Fibroblast of skin of back (primary cell): ENCODE results near the gene ATG2A.

ENCODE experiments used
- DNase-seq: peaks from one replicate; pipeline ENCODE4 v3.0.0-alpha.2; 2013

Gene ATG2A

GRCh38 chr11:64868904-64869570, 48.0 kb downstream of the ATG2A start:
- DNase-seq, result peak; percentile 83

- no peak for DNase-seq
Measured at GRCh38 chr11:64867748-64868462, 49.1 kb downstream of the ATG2A start.

DNA sequence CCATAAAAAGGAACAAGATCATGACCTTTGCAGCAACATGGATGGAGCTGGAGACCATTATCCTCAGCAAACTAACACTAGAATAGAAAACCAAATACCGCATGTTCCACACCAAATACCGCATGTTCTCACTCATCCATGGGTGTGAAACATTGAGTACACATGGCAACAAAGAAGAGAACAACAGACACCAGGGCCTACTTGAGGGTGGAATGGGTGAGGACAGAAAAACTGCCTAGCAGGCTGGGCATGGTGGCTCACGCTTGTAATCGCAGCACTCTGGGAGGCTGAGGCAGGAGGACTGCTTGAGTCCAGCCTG, 50.9 kb downstream of the ATG2A start:
- no peak for DNase-seq

DNA sequence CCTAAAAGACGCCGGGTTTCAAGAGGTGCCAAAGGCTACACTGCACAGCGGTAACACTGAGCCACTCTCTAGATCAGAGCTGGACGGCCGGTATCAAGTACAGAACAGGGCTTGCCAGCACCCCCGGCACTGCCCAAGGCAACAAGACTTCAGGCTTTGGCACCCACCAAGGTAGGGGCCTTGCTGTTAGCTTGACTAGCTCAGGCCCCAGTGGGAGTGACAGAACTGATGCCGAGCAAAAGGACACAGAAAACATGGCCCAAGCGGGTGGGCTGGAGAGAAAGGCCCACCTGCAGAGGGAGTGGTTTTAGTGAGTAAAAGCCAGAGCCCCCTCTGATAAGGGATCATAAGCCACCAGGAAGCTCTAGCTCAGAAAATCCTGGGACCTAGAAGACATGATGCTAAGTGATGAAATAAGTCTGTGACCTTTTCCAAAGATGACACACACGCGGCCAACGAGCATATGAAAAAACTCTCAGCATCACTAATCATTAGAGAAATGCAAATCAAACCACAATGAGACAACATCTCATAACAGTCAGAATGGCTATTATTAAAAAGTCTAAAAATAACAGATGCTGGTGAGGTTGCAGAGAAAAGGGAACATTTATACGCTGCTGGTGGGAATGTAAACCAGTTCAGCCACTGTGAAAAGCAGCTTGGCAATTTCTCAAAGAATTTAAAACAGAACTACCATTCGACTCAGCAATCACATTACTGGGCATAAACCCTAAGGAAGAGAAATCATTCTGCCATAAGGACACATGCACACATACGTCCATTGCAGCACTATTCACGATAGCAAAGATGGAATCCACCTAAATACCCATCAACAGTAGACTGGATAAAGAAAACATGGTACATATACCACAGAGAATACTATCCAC, 51.5 kb downstream of the ATG2A start:
- peak; percentile 96 for DNase-seq

DNA sequence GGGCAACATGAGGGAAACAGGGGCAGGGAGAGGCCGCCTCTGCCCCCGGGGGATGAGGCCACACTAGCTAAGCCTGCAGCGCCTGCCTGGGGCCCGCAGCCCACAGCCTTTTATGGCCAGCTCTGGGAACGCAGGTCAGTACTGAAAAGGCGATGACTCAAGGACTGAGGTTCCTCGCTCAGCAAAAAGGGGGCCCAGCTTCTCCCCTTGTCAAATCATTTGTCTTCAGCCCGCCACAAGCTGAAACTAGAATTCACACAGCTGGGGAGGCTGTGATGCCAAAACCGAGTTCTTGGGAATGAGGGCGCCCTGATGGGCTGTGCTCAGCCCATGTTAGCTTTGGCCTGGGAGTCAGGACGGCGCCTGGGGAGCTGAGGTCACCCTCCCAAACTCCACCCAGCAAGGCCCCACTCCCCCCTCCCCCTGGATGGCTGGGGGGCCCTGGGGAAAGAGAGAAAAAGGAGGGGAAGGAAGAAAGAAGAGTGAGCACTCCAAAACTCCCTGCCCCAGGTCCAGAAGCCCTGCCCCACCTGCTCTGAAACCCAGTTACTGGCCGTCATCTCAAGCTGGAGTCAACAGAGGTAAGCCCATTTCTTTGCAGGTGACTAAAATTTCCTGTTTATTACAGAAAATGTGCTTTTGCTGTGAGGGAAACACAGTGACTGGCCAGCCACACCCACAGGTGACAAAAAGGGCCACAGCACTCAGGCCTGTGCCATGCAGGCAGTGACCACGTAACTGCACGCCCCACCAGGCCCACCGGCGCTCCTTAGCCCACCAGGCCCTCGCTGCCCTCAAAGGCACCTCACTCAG, 52.3 kb downstream of the ATG2A start:
- DNase-seq, result peak; percentile 95

DNA sequence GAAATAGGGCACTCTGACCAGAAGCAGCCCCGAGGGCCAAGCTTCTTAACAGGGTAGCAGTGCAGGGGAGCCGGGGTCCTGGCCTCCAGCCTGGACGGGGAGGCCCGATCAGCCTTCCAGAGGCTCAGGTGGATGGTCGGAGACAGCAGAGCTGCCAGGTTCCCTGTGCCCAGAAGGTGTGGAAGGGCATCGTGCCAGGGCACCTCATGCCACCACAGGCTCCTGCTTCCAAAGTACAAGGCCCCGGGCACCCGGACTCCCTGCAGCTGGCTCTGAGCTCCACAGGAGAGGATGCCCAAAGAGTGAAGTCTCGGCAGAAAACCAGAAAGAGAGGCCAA, 52.9 kb downstream of the ATG2A start:
- DNase-seq, result no peak

DNA sequence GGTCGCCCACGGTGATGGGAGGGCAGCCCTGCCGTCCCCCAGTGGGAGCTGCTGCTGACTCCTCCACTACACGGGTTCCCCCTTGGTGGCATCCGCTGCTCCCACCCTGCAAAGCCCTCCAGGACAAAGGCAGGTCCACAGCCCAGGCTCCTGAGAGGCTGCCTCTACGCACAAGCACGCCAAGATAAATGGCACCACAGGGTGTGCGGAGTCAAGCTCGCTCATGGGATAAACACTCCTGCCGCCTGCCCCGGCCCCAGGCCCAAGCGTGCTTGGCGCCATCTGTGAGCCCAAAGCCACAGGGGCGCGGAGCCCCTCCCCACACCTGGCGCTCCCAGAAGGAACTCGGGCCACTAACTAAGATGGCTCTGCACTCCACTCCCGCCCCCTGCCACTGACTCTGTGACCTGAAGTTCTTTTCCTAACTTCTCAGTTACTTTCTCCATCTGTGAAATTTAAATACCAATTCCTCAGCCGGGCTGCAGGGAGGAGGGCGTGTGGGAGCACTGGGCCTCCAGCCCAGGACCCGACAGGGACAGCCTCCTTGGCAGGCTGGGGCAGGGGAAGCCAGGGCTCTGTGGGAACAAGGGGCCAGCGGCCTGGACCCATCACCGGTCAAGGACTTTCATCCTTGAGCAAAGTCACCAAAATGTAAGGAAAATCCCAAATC, 53.5 kb downstream of the ATG2A start:
- DNase-seq, result no peak

DNA sequence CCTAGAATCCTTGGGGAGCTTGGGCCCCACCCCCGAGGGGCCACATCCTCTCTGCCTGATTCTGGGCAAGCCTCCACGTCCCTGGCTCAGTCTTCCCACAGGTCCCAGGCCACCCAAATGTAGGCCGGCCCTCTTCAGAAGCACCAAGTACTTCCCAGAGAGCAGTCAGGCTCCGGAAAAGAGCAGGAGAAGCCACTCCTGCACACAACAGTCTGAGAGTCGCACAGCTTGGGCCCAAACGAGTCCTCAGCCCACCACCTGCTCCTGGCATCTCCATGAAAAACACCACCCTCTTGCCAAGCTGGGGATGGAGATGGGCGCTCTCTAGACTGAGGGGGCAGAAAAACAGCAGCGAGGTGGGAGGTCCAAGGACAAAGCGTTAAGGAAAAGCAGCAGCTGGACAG, 54.0 kb downstream of the ATG2A start:
- DNase-seq, result peak; percentile 48

DNA sequence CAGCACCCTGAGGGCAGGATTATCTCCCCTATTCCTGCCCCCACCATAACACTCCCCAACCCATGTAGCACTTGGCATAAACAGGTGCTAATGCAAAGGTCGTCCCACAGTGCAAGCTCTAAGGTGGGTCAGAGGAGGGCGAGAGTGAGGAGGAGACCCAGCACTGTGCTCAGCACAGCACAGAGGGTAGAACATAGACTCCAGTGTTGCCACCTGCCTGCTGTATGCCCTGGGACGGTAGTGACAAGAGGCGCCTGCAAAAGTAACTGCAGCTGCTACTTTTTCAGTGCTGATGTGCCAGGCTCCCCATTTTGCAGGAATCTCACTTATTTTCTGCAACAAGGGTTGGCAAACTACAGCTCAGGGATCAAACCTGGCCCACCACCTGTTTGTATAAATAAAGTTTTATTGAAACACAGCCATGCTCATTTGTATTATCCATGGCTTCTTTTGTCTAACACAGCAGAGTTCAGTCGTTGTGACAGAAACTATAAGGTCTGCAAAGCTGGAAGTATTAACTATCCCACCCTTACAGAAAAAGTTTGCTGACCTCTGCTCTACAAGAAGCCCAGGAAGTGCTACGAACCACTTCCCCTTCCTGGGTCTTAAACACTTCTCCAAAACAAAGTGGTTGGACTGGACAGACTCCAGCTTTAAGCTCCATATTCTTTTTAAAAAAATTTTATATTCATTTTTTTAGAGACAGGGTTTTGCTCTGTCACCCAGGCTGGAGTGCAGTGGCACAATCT, 55.6 kb downstream of the ATG2A start:
- no peak for DNase-seq

- no peak for DNase-seq
Measured at GRCh38 chr11:64859542-64860414, 57.2 kb downstream of the ATG2A start.

- no peak for DNase-seq
Measured at GRCh38 chr11:64858467-64859263, 58.3 kb downstream of the ATG2A start.

DNA sequence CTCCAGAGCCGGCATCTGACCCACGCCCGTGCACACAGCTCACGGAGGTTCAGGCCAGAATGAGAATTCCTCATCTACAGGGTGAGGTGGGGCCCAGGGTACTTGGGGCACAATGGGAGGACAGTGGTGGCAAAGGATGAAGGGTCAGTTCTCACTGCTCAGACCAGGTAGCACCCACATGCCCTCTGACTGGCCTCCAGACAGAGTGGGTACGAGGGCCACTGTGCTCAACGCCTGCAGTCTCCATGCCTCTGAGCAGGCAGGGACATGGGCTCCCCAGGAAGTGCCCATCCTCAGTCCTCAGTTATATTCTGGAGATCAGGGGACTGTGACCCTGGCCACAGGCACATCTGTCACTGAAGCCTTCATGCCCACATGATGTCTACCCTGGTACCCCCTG, 59.5 kb downstream of the ATG2A start:
- no peak for DNase-seq

DNA sequence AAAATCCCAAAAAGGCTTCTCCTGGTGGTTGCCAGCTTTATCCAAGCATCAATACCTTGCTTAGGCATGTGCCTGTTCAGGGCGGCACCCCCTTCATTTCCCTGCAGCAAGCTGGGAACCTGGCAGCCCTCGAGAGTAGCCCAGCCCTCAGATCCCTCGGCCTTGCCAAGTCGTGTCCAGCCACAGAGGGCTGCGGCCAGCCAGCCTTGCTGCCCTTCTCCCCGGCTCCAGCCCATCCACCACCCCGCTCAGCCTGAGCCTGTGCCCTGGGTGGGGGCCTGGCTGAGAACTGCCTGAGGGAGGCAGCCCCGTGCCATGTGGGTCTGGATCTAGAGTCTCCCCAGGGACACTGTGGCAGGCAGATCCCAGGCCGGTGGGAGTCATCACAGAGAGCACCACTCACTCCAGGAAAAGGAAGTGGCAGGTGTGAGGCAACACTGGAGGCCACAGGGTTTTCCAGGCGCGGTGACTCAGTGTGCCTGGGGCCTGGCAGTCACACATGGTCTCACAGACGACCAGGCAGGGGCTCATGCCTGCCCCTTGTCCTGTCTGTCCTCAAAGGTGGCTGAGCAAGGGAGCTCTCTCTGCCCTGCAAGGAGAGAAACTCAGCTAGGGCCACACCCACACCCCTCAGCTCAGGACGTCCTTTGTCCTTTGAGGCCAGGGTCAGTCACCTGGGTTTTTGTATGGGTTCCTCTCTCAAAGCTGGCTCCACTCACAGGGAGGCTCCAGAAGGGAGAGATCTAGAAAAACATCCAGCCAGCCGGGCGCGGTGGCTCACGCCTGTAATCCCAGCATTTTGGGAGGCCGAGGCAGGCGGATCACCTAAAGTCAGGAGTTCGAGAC, 60.4 kb downstream of the ATG2A start:
- DNase-seq, result peak; percentile 92

GRCh38 chr11:64855596-64856304, 61.3 kb downstream of the ATG2A start:
- no peak for DNase-seq

DNA sequence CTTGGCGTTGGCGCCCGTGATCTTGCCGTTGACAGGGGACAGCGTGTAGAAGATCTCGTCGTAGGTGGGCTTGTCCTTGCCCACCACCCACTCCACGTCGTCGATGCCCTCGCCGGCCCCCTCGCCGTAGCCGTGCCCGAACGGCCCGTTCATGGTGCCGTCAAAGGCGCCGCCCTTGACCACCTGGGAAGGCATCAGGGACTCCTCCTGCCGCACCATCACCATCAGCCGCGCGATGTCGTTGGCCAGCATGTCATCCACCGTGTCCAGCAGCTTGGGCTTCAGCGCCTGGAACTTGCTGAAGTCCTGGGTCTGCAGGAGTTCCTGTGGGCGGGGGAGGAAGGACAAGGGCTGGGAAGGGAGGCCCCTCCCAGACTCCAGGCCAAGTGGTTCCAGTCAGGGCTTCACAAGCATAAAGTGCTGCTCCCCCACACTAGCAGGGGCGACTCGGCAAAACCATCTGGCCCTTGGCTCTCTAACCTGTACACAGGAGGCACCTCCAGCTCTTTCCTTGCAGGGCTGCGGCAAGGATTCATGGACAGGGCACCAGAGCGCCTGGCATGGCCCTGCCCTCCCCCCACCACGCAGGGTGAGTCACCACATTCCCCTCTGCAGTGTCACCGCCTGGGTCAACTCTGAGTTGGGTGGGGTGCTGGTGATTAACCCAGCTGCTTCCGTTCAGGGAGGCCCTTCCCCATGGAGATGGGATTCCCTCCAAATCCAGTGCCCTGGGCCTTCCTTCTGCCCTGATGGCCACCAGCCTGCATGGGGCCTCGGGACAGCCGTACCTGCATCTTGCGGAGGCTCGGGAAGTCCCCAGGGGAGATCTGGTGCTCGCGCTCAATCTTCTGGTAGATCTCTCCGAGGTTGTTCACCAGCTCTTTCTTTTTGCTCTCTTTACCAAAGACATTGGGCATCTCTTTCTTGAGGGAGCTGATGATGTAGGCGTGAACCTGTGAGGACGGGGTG, 62.2 kb downstream of the ATG2A start:
- DNase-seq, result peak; percentile 97

DNA sequence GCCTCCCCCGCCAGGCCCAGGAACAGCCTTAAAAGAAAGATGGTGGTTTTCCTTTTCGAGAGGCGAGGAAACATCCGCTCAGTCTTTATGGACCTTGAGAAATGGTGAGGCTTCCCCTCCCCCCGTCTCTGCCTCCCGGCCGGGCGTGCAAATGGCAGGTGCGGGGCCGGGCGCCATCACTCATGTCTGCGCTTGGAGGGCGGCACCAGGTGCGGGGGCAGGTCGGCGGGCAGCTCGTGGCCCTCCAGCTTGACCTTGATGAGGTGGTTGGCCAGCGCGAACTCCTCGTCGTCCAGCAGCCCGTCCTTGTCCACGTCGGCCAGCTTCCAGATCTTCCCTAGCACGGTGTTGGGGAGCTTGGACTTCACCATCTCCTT, 62.9 kb downstream of the ATG2A start:
- DNase-seq, result no peak

GRCh38 chr11:64853709-64854108, 63.3 kb downstream of the ATG2A start:
- no peak for DNase-seq
